GM21825 (cell line): ENCODE results near the gene MED8.

Source experiments
- ATAC-seq: cut with Tn5 transposase; IDR thresholded peaks from one replicate; pipeline ENCODE4 v1.9.1; 2021; ENCODE audit warnings: mild to moderate bottlenecking, moderate library complexity; ENCODE audit not compliant: unreplicated experiment

The MED8 gene

DNA sequence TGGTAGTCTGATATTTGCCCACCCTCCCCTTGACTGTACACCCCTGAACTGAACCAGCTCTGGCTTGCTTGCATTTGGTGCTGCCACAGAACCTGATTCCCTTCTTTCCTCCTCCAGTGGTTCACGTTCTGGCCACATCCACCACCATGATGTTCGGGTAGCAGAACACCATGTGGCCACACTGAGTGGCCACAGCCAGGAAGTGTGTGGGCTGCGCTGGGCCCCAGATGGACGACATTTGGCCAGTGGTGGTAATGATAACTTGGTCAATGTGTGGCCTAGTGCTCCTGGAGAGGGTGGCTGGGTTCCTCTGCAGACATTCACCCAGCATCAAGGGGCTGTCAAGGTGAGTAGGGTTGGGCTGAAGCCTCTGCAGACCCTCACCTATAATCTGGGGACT lies 29.0 kb downstream of the MED8 start:
- ATAC-seq = no peak

DNA sequence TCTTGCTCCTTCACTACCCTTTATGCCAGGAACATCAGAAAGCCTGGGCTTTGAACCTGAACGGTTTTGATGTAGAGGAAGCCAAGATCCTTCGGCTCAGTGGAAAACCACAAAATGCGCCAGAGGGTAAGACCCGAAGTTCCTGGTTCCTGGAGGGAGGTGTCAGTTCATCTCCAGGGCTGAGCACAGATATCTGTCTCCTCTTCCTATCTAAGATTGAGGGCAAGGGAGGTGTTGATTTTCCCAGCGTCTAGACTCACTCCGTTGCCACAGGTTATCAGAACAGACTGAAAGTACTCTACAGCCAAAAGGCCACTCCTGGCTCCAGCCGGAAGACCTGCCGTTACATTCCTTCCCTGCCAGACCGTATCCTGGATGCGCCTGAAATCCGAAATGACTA lies 29.9 kb downstream of the MED8 start:
- ATAC-seq = no peak

DNA sequence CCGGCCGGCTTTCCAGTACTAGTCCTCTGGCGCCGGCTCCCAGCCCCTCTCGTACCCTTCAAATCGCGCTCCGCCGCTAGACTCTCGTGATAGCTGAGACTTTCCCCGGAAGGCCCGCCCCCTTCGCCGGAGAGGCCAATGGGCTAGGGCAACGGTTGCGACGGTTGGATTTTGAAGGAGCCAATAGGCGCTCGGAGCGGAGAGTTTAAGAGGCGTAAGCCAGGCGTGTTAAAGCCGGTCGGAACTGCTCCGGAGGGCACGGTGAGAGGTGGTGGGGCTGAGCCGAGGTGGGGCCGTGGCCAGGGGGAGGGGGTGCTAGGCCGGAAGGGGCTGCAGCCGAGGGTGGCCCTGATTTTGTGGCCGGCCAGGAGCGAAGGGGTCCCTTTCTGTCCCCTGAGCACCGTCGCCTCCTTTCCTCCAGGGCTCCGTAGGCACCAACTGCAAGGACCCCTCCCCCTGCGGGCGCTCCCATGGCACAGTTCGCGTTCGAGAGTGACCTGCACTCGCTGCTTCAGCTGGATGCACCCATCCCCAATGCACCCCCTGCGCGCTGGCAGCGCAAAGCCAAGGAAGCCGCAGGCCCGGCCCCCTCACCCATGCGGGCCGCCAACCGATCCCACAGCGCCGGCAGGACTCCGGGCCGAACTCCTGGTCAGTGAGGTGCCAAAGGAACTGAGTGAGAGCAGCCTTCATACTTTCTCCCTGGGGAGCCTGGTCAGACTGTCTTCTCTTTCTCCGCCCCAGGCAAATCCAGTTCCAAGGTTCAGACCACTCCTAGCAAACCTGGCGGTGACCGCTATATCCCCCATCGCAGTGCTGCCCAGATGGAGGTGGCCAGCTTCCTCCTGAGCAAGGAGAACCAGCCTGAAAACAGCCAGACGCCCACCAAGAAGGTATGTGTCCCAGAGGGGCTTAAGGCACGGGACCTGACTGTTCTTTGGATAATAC lies 30.6 kb downstream of the MED8 start, which contains the start of gene CDC20:
CDC20 (plus strand) TSS at position 236 of the 948 bp plus-strand sequence; CDS start at position 471, 235 bp downstream.
- peak; percentile 94 for ATAC-seq

DNA sequence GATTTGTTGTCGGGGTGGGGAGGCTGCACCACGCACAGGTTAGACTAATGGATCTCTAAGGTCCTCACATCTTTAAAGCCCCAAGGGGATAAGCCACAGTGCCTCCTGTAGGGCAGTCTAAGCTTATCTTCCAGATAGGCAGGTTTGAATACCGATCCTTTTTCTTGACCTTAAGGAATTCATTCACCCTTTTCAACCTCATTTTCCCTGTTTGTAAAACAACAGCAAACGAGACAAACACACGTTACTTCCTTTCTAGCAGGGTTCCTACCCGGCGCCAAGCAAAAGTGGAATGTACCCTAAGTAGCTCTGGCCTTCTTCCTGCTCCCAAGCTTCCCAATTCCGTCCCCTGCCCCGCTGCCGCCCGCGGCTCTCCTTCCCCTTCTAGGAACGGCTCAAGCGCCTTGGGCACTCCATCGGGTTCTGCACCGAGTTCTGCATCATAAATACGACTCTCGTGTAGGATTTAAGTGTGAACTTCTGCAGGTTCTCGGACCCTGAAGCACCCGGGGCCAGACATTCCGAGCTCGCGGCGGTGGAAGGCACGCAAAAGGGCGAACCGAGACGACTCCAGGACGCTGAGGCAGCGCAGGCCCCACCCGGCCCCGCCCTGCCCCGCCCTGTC lies 31.4 kb downstream of the MED8 start:
- ATAC-seq = peak; percentile 23

DNA sequence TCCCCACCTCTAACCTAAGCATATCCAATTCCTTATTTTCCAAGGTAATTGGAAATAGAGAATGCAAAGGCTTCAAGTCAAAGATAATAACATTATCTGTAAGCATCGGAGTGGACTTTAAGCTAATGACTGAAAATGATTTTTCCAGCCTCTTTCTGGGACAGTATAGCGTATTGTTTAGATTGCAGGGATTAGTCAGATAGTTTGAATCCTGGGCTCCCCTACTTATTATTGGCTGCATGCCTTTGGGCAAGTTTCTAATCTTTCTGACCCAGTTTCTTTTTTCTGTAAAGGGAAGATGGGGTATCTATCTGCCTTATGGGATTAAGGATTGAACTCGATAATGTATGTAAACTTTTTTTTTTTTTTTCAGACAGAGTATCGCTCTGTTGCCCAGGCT lies 32.3 kb downstream of the MED8 start:
- ATAC-seq = no peak

DNA sequence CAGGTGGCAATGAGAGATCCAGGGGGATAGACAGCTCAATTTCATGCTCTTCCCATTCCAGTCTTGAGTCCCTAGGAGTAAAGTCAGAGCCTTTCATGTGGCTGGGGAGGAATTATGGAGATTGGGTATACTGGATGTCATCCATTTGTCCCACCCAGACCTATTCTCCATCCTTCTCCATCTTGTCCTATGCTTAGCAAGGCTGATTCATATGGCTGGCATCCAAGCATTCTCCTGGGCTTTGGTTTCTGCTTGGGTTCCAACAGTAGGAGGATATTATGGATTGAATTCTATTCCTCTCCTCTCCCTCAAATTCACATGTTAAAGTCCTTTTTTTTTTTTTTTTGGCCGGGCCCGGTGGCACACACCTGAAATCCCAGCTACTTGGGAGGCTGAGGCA lies 34.7 kb downstream of the MED8 start:
- no peak for ATAC-seq

DNA sequence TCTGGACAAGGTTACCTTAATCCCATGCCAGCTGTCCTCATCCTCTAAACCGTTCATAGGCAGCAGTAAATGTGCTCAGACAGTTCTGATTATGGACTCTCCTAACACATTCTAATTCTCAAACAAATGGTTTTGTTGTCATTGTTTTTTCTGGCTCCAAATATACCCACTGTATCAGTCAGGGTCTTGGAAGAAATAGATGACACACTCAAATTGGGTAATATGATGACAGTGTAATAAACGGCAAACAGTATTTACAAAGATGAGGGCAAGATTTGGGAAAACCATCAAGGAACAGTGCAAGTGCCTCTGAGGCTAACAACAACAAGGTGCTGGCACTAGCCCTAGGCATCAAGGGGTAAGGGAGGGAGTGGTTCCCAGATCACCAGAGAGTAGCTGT lies 35.1 kb downstream of the MED8 start:
- no peak for ATAC-seq

DNA sequence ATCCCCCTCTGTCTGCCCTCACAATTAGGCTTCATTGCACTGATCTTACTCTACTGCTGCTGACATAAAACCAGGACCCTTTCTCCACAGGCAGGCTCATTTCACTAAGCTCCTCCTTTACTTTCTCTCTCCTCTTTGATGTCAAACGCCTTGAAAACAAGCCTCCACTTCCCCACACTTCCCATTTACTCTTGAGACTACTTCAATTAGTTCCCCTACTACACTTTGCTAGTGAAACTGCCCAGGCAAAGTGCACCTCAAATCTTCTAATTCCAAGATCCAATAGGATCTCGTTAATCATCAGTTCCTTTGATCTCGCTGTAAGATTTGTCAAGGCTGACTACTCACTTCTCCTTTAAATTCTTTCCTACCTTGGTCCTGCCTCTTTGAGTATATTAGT lies 36.7 kb downstream of the MED8 start:
- no peak for ATAC-seq

DNA sequence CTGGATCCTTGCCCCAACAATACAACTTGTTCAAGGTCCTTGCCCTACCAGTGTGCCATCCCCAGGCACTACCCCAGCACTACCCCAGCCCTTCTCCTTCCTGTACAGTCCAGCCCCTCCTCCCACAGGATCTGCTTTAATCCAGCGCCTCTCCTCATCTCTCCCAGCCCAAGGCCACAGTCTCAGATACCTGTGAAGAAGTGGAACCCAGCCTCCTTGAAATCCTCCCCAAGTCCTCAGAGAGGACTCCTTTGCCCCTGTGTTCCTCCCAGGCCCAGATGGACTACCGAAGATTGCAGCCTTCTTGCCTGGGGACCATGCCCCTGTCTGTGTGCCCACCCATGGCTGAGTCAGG lies 37.3 kb downstream of the MED8 start:
- no peak for ATAC-seq

DNA sequence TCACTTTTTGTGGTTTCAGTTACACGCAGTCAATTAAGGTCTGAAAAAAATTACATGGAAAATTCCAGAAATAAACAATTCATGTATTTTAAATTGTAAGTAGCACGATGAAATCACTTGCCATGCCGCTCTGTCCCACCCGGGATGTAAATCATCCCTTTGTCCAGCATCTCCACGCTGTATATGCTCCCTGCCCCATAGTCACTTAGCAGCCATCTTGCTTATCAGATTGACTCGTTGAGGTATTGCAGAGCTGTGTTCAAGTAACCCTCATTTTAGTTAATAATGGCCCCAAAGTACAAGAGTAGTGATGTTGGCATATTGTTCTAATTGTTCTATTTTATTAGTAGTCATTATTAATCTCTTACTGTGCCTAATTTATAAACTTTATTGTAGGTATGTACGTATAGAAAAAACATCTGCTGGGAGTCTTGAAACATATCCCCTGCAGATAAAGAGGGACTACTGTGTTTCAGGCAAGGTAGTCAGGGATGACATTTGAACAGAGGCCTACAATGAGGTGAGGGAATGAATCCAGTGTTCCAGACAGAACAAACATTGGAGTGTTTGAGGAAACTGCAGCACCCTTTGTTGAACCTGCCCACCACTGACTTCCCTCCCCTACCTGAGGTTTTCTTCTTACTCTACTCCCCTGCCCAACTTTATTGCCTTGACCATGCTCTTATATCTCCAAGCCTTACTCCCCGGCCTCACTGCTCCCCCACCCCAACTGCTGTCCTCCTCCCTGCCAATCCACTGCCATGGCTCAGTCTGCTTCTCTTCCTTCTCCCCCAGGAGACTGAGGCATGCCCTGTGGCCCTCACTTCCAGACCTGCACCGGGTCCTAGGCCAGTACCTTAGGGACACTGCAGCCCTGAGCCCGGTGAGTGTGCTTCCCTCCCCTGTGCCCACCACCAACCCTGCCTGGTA lies 37.9 kb downstream of the MED8 start:
- no peak for ATAC-seq

DNA sequence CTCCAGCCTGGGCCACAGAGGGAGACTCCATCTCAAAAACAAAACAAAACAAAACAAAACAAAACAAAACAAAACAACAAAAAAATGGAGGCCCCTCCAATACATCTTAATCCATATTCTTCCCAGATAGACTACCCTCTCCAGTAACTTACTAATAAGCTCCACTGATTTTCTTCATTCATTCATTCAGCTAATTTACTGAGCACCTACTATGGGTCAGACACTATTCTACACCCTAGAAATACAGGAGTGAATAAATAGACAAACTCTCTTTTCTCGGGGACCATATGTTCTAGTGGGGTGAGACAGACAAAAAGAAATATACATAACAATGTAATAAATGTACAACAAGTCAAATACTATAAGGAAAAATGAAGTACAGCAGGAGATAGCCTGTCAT lies 38.6 kb downstream of the MED8 start:
- ATAC-seq = no peak

DNA sequence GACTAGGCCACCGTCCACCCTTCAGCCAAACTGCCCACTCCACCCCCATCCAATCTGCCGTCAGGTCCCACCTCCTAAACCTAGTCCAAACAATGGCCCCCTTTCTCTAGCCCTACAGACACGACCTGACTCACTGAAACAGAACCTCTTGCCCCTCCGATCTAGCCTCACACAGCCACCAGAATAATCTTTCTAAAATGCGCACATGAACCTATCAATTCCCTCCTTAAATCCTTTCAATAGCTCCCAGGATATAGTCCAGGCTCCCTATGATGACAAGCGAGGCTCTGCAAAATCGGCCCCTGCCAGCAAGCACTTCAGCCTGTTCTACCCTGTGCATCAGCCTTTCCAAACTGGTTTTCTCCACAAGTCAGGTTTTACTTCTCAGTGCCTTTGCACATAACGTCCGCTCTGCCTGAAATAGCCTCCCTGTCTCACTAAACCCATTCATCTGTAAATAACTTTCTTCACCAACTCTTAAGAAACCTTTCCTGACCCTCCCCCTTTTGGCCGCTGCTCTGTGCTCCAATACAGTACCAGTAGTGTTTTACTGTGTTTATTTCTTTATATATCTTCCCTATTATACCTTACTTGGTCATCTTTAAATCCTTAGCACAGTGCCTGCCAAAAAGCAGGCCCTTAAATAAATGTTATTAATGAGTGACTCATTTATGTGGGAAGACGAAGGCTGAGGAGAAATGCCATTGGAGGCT lies 39.9 kb downstream of the MED8 start:
- ATAC-seq = no peak

DNA sequence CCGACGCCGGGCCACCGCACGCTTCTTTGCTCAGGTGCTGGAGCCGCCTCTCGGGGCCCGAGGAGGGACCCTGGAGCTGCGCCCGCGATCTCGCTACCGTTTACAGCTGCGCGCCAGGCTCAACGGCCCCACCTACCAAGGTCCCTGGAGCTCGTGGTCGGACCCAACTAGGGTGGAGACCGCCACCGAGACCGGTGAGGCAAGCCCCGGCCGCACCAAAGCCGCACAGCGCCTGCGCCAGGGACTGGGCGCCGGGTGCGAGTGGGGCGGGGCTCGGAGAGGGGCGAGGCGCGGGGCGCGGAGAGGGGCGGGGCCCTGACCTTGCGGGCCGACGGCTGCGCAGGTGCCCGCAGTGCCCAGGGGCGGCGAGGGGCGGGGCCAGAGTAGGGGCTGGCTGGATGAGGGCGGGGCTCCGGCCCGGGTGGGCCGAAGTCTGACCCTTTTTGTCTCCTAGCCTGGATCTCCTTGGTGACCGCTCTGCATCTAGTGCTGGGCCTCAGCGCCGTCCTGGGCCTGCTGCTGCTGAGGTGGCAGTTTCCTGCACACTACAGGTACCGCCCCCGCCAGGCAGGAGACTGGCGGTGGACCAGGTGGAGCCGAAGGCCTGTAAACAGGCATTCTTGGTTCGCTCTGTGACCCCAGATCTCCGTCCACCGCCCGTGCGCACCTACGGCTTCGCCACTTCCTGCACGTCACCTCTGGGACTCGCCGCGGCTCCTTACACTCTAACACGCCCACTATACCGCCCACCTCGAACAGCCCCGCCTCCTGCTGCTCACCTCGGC lies 40.6 kb downstream of the MED8 start:
- ATAC-seq = peak; percentile 64

DNA sequence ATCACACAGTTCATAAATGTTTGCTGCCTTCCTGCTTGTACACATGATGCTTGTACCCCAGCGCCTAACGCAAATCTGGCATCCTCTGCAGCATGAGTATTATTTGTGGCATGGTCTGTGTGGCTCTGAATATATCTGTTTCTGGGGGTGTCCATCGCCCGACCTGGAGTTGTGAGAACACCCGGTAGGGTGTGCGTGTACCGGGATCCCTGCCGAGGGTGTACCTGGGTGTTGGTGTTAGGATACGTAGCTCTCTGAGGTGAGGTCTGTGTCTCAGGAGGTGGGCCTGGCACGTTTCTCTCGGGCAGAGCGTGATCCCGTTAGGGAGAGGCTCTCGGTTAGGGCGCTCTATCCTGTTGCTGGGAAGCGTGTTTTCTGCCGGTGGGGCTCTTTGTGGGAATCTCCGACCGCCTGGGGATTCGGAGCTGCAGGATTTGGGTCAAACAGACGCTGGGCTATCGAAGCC lies 41.2 kb downstream of the MED8 start:
- no peak for ATAC-seq

DNA sequence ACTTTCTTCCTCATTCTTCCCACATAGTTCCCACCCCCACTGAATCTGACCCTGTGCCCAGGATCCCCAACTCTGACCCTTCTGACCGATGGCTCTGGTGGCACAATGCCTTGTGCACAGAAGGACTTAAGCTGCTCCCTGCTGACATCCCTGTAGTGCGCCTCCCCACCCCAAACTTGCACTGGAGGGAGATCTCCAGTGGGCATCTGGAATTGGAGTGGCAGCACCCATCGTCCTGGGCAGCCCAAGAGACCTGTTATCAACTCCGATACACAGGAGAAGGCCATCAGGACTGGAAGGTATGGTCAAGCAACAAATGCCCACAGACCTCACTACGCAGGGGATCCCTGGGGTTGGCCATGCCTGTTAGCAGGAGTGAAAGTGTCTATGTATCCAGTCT lies 43.0 kb downstream of the MED8 start:
- no peak for ATAC-seq

DNA sequence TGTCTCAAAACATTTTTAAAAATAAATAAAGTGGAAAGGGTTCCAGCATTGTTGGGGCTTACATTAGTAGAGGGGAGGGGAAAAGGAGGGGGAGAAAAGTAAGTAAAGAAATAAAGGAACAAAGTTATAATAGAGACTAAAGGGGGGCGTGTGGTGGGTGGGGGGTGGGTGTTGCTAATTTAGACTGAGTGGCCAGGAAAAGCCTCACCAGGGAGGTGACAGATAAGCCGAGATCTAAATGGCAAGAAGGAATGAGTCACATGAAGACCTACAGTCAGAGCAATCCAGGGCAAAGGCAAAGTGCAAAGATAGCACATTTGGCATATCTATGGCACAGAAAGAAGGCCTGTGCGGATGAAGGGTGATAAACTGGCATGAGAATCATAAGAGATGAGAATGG lies 44.5 kb downstream of the MED8 start:
- ATAC-seq = no peak

DNA sequence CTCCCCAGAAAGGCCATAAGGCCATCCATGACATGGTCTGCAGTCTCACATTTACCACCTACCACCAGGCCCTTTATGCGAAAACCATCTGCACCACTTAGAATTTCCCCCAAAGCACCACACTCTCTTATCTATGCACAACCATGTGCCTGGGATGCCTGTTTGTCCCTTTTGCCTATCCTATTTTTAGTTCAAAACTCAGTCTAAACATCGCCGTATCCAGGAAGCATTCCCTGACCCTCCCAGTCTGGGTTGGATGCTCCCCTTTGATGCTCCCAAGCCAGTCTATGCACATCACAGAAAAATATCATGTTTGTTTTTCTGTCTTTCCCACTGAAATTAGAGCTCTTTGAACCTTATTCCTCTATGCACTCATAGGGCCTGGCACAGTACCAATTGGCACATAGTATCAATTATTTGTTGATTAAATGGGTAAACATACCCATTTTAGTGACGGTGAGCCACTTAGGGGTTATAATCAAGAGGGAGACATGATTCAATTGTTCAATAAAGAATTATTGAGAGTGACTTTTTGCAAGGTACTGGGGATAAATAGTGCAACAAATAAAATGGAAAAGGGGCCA lies 45.2 kb downstream of the MED8 start:
- ATAC-seq = no peak

DNA sequence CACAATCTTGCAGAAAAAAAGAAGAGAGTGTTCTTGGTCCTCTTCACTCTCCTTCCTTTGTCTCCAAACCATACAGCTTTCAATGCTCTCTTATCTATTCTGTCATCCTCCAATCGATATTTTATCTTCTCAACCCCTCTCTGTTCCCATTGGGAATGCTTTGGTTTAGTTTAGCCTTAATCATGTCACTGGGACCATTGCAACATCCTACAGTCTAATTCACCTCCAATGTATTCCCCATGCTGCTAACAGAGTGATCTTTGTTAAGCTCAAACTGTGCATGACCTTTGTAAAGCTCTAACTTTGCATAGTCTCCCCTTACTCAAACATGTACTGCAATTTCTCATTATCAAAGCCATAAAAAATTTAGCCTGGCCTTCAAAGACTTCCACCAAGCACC lies 49.0 kb downstream of the MED8 start:
- no peak for ATAC-seq

DNA sequence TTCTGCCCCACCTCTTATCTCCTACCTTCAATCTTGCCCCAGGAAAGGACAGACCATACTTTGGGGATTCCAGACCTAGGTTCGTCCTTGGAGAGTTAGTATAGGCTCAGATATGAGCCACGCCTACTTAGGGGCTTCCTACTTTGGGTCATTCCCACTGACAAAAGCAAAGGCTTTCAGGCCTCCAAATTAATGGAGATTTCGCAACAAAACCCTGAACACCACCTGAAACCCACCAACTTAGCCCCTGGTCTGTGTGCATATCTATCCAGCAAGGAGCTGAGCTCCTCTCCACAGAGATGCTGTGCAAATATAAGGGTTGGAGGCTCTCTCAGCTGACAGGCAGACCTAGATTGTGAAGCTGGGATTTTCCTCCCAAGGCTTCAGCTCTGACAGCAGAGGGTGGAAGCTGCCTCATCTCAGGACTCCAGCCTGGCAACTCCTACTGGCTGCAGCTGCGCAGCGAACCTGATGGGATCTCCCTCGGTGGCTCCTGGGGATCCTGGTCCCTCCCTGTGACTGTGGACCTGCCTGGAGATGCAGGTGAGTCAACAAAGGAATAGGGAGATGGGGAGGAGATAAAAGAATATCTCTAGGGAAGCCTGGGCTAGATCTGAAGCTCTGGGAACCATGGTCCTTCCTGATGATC lies 49.9 kb downstream of the MED8 start:
- no peak for ATAC-seq
